HG02588 (cell line): ENCODE data around the gene DUSP10.

Experiments used
- ATAC-seq: cut with Tn5 transposase; IDR thresholded peaks from one replicate; pipeline ENCODE4 v1.9.1; 2021; ENCODE audit warnings: mild to moderate bottlenecking, moderate library complexity; ENCODE audit not compliant: unreplicated experiment

Gene DUSP10

GRCh38 chr1:221714227-221715152, 27.4 kb downstream of the DUSP10 start:
- ATAC-seq, result no peak

- peak; percentile 48 for ATAC-seq
Observed at GRCh38 chr1:221712776-221713431, 29.0 kb downstream of the DUSP10 start.

- peak; percentile 48 for ATAC-seq
Observed at GRCh38 chr1:221712198-221712684, 29.6 kb downstream of the DUSP10 start.

- no peak for ATAC-seq
Observed at GRCh38 chr1:221711656-221712055, 30.2 kb downstream of the DUSP10 start.

GRCh38 chr1:221711063-221711577, 30.8 kb downstream of the DUSP10 start:
- ATAC-seq, result no peak

GRCh38 chr1:221709854-221710253, 32.0 kb downstream of the DUSP10 start:
- ATAC-seq, result no peak

- ATAC-seq, result no peak
Observed at GRCh38 chr1:221708987-221709386, 32.9 kb downstream of the DUSP10 start.

GRCh38 chr1:221708076-221708571, 33.8 kb downstream of the DUSP10 start:
- ATAC-seq, result peak; percentile 65

DNA sequence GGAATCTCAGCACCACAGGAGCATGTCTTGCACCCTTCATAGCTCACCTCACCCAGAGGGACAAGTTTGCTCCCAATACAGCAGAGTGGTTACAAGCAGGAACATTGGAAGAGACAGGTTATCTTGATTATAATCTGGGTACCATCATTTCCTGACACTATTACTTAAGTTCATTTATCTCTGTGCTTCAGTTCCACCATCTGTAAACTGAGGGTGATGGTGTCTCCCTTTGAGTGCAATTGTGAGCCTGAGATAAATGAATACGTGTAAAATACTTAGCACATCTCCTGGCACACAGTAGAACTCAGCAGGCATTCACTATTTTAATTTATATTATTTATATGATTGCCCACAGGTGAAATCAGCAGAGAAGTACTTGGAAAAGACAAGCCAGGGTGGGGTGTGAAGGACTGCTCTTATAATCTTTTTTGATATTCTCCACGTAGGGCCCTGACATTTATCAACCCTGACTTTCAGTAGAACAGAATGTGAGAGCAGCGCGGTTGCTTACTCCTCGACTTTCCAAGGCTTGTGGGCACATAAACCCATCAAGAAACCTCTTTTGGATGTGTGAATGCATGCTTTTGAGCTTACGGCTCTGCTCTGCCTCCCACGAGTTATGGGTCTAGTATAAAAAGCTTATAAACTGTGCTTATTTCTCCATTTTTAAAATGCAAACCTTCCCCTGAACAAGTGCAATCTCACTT, 34.9 kb downstream of the DUSP10 start:
- ATAC-seq, result no peak

GRCh38 chr1:221706191-221706590, 35.7 kb downstream of the DUSP10 start:
- no peak for ATAC-seq

DNA sequence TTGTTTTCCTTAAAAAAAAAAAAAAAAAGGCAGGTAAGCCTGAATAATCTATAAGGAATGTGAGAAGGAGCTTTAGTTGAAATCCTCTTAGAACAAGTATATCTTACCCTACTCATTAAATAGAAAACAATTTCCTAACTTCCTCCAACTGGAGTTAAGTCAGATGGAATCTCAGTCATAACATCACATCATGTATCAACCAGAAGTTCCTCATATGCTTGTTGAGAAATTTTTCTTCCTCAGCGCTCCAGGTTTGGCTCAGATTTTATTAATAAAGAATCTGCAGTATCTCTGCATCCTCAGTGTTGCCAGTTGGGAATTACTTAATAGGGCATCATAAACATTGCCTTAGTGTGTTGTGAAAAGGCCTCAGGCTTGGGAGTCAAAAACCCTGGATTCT, 37.6 kb downstream of the DUSP10 start:
- ATAC-seq, result no peak

- ATAC-seq, result no peak
Observed at GRCh38 chr1:221701570-221702186, 40.2 kb downstream of the DUSP10 start.

DNA sequence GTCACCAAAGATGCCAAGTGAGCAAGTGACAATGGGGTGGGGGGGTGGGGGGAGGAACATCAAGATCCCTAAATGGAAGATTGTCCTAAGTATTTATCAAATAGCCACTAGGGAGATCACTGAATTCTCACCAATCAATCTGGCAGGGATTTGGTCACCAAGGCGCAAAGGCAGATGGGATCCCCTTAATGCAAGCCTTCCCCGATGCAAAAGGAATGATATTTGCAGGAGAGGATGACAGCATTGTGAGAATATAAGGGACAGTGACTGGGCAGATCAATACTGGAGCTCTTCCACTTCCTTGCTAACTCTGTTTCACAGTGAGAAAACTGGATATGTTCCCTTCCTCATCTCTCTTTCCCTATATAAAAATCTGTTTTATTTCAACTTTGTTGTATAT, 40.9 kb downstream of the DUSP10 start:
- no peak for ATAC-seq

GRCh38 chr1:221700536-221700935, 41.4 kb downstream of the DUSP10 start:
- no peak for ATAC-seq

DNA sequence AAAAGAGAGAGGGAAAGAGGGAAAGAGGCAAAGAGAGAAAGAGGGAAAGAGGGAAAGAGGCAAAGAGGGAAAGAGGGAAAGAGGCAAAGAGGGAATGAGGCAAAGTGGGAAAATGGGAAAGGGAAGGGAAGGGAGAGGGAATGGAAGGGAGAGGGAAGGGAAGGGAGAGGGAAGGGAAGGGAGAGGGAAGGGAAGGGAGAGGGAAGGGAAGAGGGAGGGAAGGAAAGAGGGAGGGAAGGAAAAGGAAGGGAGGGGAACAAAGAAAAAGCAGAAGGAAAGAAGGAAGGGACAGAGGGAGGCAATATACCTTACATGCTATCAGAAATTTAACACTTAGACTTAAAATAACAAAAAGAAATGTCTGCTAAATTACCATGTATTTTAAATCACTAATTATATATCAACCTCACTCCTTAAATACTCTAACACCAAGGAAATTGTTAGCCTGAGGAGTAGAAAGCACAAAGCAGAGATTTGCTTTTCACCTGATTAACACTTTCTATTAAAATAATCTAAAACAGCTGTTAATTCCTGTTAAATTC, 41.8 kb downstream of the DUSP10 start:
- no peak for ATAC-seq

GRCh38 chr1:221699577-221699976, 42.3 kb downstream of the DUSP10 start:
- no peak for ATAC-seq

DNA sequence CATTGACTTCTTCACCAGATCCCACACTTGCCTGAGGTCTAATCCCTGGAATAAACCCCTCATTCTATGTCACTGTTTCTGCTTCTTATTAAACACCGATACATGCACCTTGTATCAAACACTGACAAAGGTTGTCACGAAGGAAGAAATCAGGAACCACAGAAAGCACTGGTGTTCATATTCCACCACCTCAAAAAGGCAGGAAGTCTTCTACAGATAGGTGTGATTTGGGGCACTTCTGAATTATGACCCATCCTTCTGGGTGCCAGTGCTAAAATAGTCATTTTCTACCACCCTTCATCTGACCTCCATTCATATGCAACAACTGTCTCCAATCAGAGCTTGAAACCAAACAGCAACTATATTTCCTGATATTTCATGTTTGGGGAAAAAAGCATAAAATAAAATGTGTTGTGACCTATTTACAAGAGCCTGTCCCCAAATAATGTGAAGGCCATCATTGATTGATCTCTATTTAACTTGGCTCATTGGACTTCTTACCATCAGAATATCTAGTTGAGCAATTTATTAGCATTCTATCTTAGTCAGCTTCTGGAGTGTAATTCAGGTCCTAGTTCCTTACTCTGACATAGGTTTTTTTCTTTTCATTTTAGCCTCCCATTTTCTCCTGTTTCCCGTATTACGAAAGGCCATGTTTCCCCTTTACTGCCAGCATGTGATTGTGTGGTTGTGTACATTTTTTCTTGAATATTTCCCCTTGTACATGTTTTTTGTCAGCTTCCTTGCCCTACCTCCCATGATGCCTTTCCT, 43.1 kb downstream of the DUSP10 start:
- ATAC-seq, result no peak

DNA sequence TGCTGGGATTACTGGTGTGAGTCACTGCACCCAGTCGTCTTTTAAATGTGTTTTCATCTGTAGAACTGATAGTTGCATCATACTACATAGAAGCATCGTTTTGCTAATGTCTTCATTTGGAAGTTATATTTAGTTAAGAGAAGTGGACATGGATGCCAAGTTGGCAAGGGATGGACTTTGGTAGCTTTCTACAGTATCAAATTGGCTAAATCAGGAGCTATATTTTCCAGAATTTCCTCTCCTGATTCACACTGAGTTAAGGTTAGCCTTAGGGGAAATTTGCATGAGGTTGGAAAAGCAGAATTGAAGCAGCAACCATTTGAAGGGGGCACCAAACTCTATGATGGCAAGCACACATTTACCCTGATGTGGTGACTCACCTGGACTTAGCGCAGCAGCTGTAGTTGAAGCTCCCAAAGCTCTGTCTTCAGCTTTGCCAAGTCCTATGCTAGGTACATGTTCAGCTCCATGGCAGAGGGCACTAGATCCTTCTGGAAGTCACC, 43.9 kb downstream of the DUSP10 start:
- no peak for ATAC-seq

GRCh38 chr1:221696718-221697461, 45.0 kb downstream of the DUSP10 start:
- no peak for ATAC-seq
